HepG2 (cell line): ENCODE data around the gene TOP2A. TPM values are rescaled to one million over a fixed set of nuclear protein-coding genes. Genes with fewer than 3 reads are reported as not detected.

Experiments
- ATAC-seq: fragments of 200-7000 bp; cut with Tn5 transposase; 3 replicates; pipeline ENCODE4 v1.9.1; 2020; ENCODE audit warnings: mild to moderate bottlenecking, moderate library complexity
- BruUV-seq: library from RNA; stranded (reverse); fragments of 400-500 nt; replicated peaks from 2 replicates; lab custom pipeline; 2021; lab: Mats Ljungman, UMichigan
- CTCF ChIA-PET: fragments of 300-600 bp; formaldehyde crosslinking; extraction: SDS; loops from one replicate; lab custom pipeline; 2021; ENCODE audit warnings: low total read pairs, inconsistent platforms, low intra/inter-chr PET ratio; lab: Yijun Ruan, JAX
- POLR2A ChIA-PET: fragments of 350-600 bp; sonication (Branson Sonifier 250); formaldehyde crosslinking; loops from one replicate; lab custom pipeline; 2020; ENCODE audit warnings: antibody characterized with exemption, inconsistent platforms; lab: Yijun Ruan, JAX
- DNase-seq: peaks from one replicate; pipeline ENCODE4 v3.0.0-alpha.2; 2015; ENCODE audit warnings: low spot score
- FAIRE-seq: peaks from 3 replicates; lab custom pipeline; 2011; peaks lifted over from hg19 to GRCh38; lab: Jason Lieb, UNC
- H2AFZ ChIP-seq: one replicate; pipeline ENCODE4 v1.6.1; 2011; ENCODE audit warnings: low read length, inconsistent platforms
- H3K27ac ChIP-seq: fragments of 300-600 bp; 3 replicates; pipeline ENCODE4 v1.8.0; 2011; ENCODE audit warnings: mixed run types, mild to moderate bottlenecking, mixed read lengths, low read length, inconsistent platforms; ENCODE audit not compliant: insufficient read depth; ENCODE audit errors: extremely low read length
- H3K27me3 ChIP-seq, 2 experiments: fragments of 200-600 bp in 1 of 2; 2 replicates in 1 of 2; 3 replicates in 1 of 2; pipeline versions ENCODE4 v1.6.0 to v1.8.0; 2011; ENCODE audit warnings: low read length in 2 of 2, mild to moderate bottlenecking in 2 of 2, moderate library complexity in 2 of 2, inconsistent platforms in 1 of 2; ENCODE audit not compliant: insufficient read depth in 2 of 2, control insufficient read depth in 1 of 2
- H3K36me3 ChIP-seq, 2 experiments: fragments of 200-600 bp in 1 of 2; replicated peaks in 1 of 2; 2 replicates in 1 of 2; 3 replicates in 1 of 2; pipeline versions ENCODE4 v1.5.1 to v1.8.0; 2011; ENCODE audit warnings: low read length in 2 of 2, inconsistent platforms in 1 of 2; ENCODE audit not compliant: insufficient read depth in 2 of 2, control insufficient read depth in 1 of 2
- H3K4me1 ChIP-seq: 2 replicates; pipeline ENCODE4 v1.5.1; 2012; ENCODE audit warnings: low read length, inconsistent platforms; ENCODE audit not compliant: insufficient read depth
- H3K4me2 ChIP-seq: 2 replicates; pipeline ENCODE4 v1.6.0; 2011; ENCODE audit warnings: low read depth, low read length, inconsistent platforms
- H3K4me3 ChIP-seq, 3 experiments: fragments of 200-600 bp in 1 of 3; sonication (generic), shearing (Covaris generic) in 1 of 3; replicated peaks in 1 of 3; 2 replicates each; pipeline ENCODE4 v1.5.1; 2011 to 2016; ENCODE audit warnings: low read length in 3 of 3, inconsistent platforms in 2 of 3, low read depth in 2 of 3, mild to moderate bottlenecking in 2 of 3, control low read depth in 1 of 3, mixed read lengths in 1 of 3; ENCODE audit not compliant: insufficient read depth in 1 of 3
- H3K79me2 ChIP-seq: one replicate; pipeline ENCODE4 v1.6.1; 2011; ENCODE audit warnings: low read length, inconsistent platforms; ENCODE audit not compliant: insufficient read depth
- H3K9ac ChIP-seq: 2 replicates; pipeline ENCODE4 v1.6.0; 2011; ENCODE audit warnings: mild to moderate bottlenecking, low read depth, low read length, inconsistent platforms; ENCODE audit not compliant: insufficient read depth
- H3K9me3 ChIP-seq: 2 replicates; pipeline ENCODE4 v1.5.1; 2012; ENCODE audit warnings: mild to moderate bottlenecking, low read length
- H4K20me1 ChIP-seq: 2 replicates; pipeline ENCODE4 v1.6.0; 2011; ENCODE audit warnings: inconsistent platforms, mild to moderate bottlenecking, low read length, moderate library complexity; ENCODE audit not compliant: insufficient read depth
- BHLHE40 ChIP-seq: IDR thresholded peaks from 2 replicates; pipeline ENCODE4 v1.6.1; 2011; ENCODE audit warnings: low read length, improper control_type of control experiment
- MIER3 ChIP-seq: IDR thresholded peaks from 2 replicates; pipeline ENCODE4 v1.6.1; 2016; ENCODE audit warnings: missing compliant biosample characterization, borderline replicate concordance
- MLLT10 ChIP-seq: sonication (generic); formaldehyde crosslinking; IDR thresholded peaks from 2 replicates; pipeline ENCODE4 v1.4.0; 2020; ENCODE audit warnings: missing genetic modification reagents
- MTA3 ChIP-seq: sonication (generic); formaldehyde crosslinking; IDR thresholded peaks from 2 replicates; pipeline ENCODE4 v1.4.0; 2020; ENCODE audit warnings: missing genetic modification reagents
- RAD51 ChIP-seq: fragments of 450-650 bp; IDR thresholded peaks from 2 replicates; pipeline ENCODE4 v1.6.1; 2016; ENCODE audit warnings: borderline replicate concordance
- RARA ChIP-seq: IDR thresholded peaks from 2 replicates; pipeline ENCODE4 v1.6.1; 2016; ENCODE audit warnings: missing genetic modification reagents, missing compliant biosample characterization
- TBX2 ChIP-seq: sonication (generic); formaldehyde crosslinking; IDR thresholded peaks from 2 replicates; pipeline ENCODE4 v1.5.0; 2020; ENCODE audit warnings: missing genetic modification reagents, mild to moderate bottlenecking, borderline replicate concordance
- ZNF615 ChIP-seq: sonication (generic); formaldehyde crosslinking; IDR thresholded peaks from 2 replicates; pipeline ENCODE4 v1.5.0; 2020; ENCODE audit warnings: mild to moderate bottlenecking, missing genetic modification reagents, borderline replicate concordance
- ZNF749 ChIP-seq: sonication (generic); formaldehyde crosslinking; IDR thresholded peaks from 2 replicates; pipeline ENCODE4 v1.8.0; 2022; ENCODE audit warnings: mild to moderate bottlenecking, missing genetic modification reagents, moderate library complexity, borderline replicate concordance
- WGBS: methylation state at CpG from one replicate; pipeline ENCODE4 v1.1.6; 2017; ENCODE audit warnings: low lambda C conversion rate; 5-methylcytosine and 5-hydroxymethylcytosine counted together
- in situ Hi-C: cut with HindIII; loops from 2 replicates; pipeline ENCODE4 v1.10.0; 2017; ENCODE audit warnings: low pct_unique_long_range_greater_than_20kb; ENCODE audit not compliant: extremely low pct_ligation_motif_present
- intact Hi-C: fragments of 100-400 bp; cut with micrococcal nuclease; formaldehyde crosslinking; loops from one replicate; pipeline ENCODE4 v1.10.0; 2022; ENCODE audit not compliant: unreplicated experiment
- polyA plus RNA-seq, 8 experiments: library from polyadenylated mRNA; depleted of rRNA in 3 of 8; stranded (reverse) in 7 of 8; unstranded in 1 of 8; fragments of >200 nt; fragmentation: Illumina TruSeq in 4 of 8; extraction: Trizol in 4 of 8; gene quantifications; 2 replicates each; pipeline versions ENCODE4 v1.2.1 to v1.2.3, GENCODE V29; 2011 to 2016; ENCODE audit warnings: low read depth in 4 of 8, missing spikeins in 1 of 8, mixed read lengths in 1 of 8; ENCODE audit not compliant: insufficient read depth in 1 of 8
- total RNA-seq, 5 experiments: library from RNA; depleted of rRNA; stranded (reverse); fragments of >200 nt; fragmentation: Illumina TruSeq; extraction: Trizol; gene quantifications; 2 replicates each; pipeline ENCODE4 v1.2.3, GENCODE V29; 2016; ENCODE audit warnings: low read depth in 1 of 5
- TF ChIP-seq, protein P1 (sequence below): sonication (generic); formaldehyde crosslinking; IDR thresholded peaks from 2 replicates; pipeline ENCODE4 v1.4.0; 2020; ENCODE audit warnings: missing genetic modification reagents, mild to moderate bottlenecking, borderline replicate concordance
- TF ChIP-seq, protein P2 (sequence below), 2 experiments: sonication (generic) in 1 of 2; formaldehyde crosslinking in 1 of 2; IDR thresholded peaks; 2 replicates each; pipeline versions ENCODE4 v1.5.1 to v1.6.1; 2011 to 2020; ENCODE audit warnings: borderline replicate concordance in 1 of 2, low read depth in 1 of 2, low read length in 1 of 2, mild to moderate bottlenecking in 1 of 2, missing genetic modification reagents in 1 of 2, moderate library complexity in 1 of 2
- TF ChIP-seq, protein P3 (sequence below): sonication (generic); formaldehyde crosslinking; IDR thresholded peaks from 2 replicates; pipeline ENCODE4 v1.4.0; 2020; ENCODE audit warnings: missing genetic modification reagents, borderline replicate concordance
- TF ChIP-seq, protein P4 (sequence below): sonication (generic); formaldehyde crosslinking; conservative IDR thresholded peaks from 2 replicates; pipeline ENCODE4 v1.8.1; 2023; ENCODE audit warnings: missing genetic modification reagents

TOP2A gene
- total and polyA plus RNA-seq, 2 of the 13 experiments (the other 11 are each of a cell fraction or from before 2014, with no cell fraction given), result 108 to 327 TPM

DNA sequence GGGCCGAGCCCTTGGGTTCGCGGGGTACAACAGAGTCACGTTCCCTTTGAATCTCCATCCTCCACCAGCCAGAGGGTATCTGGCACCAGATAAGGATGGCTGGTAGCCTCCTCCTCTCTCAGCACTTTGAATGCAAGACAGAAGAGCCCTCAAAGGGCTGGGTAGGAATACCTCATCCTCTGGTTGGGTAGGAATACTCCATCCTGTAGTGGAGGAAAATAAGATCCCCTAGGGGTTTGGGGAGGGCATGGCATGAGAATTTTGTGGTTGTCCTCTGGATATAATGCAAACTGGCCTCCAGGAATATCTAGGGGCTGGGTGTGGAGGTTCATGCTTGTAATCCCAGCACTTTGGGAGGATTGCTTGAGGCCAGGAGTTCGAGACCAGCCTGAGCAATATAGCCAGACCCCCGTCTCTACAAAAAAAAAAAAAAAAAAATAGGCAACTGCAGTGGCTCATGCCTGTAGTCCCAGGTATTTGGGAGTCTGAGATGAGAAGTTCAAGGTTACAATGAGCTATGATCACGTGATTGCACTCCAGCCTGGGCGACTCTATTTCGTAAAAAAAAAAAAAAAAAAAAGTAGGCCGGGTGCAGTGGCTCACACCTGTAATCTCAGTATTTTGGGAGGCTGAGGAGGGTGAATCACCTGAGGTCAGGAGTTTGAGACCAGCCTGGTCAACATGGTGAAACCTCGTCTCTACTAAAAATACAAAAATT, 28.2 kb upstream of the TOP2A start:
- Histone ChIP-seq H3K4me3 (peak overlapping the region in 2 of 3 experiments; percentile 67 to 81; a peak in 4 of 6 replicates), H3K9ac (no peak overlapping the region), H3K36me3 (no peaks in the 10 kb centered on the region), H3K4me2 (peak overlapping the region; percentile 98), H2AFZ (no peak overlapping the region), H3K79me2 (no peaks in the 10 kb centered on the region), H3K9me3 (no peaks in the 10 kb centered on the region), H4K20me1 (no peaks in the 10 kb centered on the region), H3K27me3 (peaks cover 1 to 6% of the 10 kb centered on the region in 2 experiments; a peak in 3 of 5 replicates), H3K4me1 (peaks cover 73% of the 10 kb centered on the region), H3K27ac (no peak overlapping the region)
- BruUV-seq, result no TSS peak
- in situ Hi-C loops, result no loop called here
- DNase-seq, result peak; percentile 55
- ATAC-seq, result no peak
- CTCF ChIA-PET, result no interaction called here
- FAIRE-seq, result no peak
- WGBS, result 35% methylated on average over 11 of the region's 11 CpGs
- POLR2A ChIA-PET, result interaction anchor here (0.6 to 0.9 kb wide), 5 partner anchors 21 to 1786 kb away, joined by 3 to 4 read pairs (median 3); no protein-coding TSS in a partner anchor
- intact Hi-C loops, result no loop called here
- TF ChIP-seq, protein P1, sequence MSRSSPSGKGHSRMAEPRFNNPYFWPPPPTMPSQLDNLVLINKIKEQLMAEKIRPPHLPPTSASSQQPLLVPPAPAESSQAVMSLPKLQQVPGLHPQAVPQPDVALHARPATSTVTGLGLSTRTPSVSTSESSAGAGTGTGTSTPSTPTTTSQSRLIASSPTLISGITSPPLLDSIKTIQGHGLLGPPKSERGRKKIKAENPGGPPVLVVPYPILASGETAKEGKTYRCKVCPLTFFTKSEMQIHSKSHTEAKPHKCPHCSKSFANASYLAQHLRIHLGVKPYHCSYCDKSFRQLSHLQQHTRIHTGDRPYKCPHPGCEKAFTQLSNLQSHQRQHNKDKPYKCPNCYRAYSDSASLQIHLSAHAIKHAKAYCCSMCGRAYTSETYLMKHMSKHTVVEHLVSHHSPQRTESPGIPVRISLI, result peak; percentile 80; the same call in 1 of the 2 replicates
- TF ChIP-seq ZNF615, result no peak
- 0 out of 2 replicates have a peak, but pooled peaks have one; percentile 14 for TF ChIP-seq BHLHE40
- no peak for TF ChIP-seq MTA3 (CRISPR knock-in tag)
- TF ChIP-seq MIER3 (CRISPR knock-in tag), result no peak
- TF ChIP-seq, protein P2, sequence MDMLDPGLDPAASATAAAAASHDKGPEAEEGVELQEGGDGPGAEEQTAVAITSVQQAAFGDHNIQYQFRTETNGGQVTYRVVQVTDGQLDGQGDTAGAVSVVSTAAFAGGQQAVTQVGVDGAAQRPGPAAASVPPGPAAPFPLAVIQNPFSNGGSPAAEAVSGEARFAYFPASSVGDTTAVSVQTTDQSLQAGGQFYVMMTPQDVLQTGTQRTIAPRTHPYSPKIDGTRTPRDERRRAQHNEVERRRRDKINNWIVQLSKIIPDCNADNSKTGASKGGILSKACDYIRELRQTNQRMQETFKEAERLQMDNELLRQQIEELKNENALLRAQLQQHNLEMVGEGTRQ (IDR thresholded peaks at IDR 0.05; ENCODE audit: low read depth, low read length), result peak; percentile 68
- TF ChIP-seq, protein P2 (CRISPR knock-in tag; IDR thresholded peaks at IDR 0.05; ENCODE audit: borderline replicate concordance), result peak; percentile 53; the same call in 1 of the 2 replicates
- TF ChIP-seq RAD51, result peak; percentile 91
- TF ChIP-seq, protein P3, sequence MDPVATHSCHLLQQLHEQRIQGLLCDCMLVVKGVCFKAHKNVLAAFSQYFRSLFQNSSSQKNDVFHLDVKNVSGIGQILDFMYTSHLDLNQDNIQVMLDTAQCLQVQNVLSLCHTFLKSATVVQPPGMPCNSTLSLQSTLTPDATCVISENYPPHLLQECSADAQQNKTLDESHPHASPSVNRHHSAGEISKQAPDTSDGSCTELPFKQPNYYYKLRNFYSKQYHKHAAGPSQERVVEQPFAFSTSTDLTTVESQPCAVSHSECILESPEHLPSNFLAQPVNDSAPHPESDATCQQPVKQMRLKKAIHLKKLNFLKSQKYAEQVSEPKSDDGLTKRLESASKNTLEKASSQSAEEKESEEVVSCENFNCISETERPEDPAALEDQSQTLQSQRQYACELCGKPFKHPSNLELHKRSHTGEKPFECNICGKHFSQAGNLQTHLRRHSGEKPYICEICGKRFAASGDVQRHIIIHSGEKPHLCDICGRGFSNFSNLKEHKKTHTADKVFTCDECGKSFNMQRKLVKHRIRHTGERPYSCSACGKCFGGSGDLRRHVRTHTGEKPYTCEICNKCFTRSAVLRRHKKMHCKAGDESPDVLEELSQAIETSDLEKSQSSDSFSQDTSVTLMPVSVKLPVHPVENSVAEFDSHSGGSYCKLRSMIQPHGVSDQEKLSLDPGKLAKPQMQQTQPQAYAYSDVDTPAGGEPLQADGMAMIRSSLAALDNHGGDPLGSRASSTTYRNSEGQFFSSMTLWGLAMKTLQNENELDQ, result no peak
- TF ChIP-seq, protein P4, sequence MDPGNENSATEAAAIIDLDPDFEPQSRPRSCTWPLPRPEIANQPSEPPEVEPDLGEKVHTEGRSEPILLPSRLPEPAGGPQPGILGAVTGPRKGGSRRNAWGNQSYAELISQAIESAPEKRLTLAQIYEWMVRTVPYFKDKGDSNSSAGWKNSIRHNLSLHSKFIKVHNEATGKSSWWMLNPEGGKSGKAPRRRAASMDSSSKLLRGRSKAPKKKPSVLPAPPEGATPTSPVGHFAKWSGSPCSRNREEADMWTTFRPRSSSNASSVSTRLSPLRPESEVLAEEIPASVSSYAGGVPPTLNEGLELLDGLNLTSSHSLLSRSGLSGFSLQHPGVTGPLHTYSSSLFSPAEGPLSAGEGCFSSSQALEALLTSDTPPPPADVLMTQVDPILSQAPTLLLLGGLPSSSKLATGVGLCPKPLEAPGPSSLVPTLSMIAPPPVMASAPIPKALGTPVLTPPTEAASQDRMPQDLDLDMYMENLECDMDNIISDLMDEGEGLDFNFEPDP (CRISPR knock-in tag), result no peak
- TF ChIP-seq ZNF749 (CRISPR knock-in tag), result no peak
- TF ChIP-seq MLLT10, result no peak
- TF ChIP-seq TBX2 (CRISPR knock-in tag), result 0 out of 2 replicates have a peak, but pooled peaks have one; percentile 20
- peak; percentile 63 for TF ChIP-seq RARA
